ENCODE measurements around the gene VAMP8.
A peak's percentile ranks its signal among the peaks of the same experiment; 100 is the strongest.
"Not testable (repeated sequence)": the region's sequence is repeated elsewhere in the genome, so short reads cannot be mapped to it uniquely, and the experiment has no call there.

The VAMP8 gene

DNA sequence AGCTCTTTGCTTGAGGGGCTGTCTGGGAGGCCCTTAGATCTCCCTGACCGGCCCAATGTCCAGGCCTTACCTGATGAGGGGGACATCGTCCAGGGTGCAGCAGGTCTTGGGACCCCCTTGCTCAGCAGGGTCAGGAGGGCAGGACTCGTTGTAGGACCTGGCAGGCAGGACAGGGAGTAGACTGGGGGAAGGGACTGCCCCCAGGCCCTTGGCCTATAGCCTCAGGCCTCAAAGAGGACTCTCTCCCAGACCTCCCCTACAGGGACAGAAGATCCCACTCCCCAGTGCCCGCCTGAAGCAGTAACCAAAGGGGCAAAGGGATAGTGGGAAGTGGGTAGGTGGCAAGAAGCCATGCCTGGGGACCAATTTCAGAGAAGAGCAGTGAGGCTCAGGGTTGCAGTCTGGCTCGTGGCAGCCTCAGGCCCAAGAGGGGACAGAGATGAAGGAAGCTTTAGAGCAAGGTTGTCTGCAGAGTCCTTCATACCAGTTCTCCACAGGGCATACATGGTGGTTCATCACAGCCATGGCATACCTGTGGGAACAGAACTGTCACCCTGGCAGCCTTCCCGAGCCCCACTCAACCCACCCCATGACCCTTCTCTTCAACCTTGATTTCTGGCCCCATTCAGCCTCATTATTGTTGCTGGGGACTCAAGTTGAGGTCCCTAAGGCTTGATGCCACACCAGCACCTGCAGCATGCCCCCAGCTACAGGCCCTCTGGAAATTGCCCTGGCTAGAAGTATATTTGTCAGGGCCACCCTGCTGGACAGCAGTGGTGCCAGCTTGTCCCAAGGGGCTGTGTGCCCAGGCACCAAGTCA is 23.8 kb downstream of the VAMP8 start:
- Histone ChIP-seq H3K4me1 (ENCODE audit: control insufficient read depth, insufficient read depth, low read length) (peaks cover 8% of the 10 kb centered on the region), H3K27me3 (ENCODE audit: control insufficient read depth, insufficient read depth, low read length) (no peaks in the 10 kb centered on the region), H3K36me3 (ENCODE audit: control insufficient read depth, insufficient read depth, low read length) (peaks cover 40% of the 10 kb centered on the region), H3K4me3 (ENCODE audit: low read depth, low read length) (peak overlapping the region; percentile 94), H3K9me3 (ENCODE audit: control insufficient read depth, insufficient read depth, low read depth, low read length) (no peaks in the 10 kb centered on the region), H3K27ac (ENCODE audit: low read depth, low read length) (no peak overlapping the region), H3K9ac (ENCODE audit: low read length) (no peak overlapping the region)

DNA sequence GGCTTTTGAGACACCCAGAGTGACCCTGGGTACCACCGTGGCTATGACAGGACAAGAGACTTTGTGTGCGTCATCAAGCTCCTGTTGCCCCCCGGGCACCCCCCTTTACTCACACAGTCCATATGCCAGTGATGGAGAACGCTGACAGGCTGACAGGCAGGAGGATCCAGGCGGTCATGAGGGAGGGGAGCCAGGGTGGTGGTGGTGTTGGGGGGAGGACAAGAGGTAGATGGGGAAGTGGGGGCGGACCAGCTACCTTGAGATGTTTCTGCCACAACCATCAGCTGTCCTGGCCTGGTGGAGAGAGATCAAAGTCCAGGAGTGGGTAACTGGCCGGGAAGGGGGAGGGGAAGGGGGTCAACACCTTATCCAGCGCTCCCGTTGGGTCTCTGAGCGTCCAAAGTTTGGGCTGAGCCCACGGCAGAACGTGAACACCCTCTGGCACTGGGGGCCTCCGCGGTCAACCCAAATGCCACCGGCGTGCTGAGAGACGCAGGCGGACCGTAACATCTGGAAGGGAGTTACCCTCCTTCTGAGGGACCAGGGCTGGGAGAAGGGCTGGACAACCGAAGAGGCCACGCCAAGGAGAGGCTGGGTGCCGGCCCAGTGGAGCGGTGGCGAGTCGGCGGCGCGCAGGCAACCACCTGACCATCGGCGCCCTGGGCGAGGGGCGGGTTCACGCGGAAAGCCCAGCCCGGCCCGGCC is 24.5 kb downstream of the VAMP8 start:
- Histone ChIP-seq H3K9ac (ENCODE audit: low read length) (peak overlapping the region; percentile 75), H3K27ac (ENCODE audit: low read depth, low read length) (no peak overlapping the region; the same call in 1 of the 2 replicates), H3K4me1 (ENCODE audit: control insufficient read depth, insufficient read depth, low read length) (peaks cover 8% of the 10 kb centered on the region), H3K4me3 (ENCODE audit: low read depth, low read length) (peak overlapping the region; percentile 94), H3K27me3 (ENCODE audit: control insufficient read depth, insufficient read depth, low read length) (no peaks in the 10 kb centered on the region), H3K36me3 (ENCODE audit: control insufficient read depth, insufficient read depth, low read length) (peaks cover 38% of the 10 kb centered on the region), H3K9me3 (ENCODE audit: control insufficient read depth, insufficient read depth, low read depth, low read length) (no peaks in the 10 kb centered on the region)

DNA sequence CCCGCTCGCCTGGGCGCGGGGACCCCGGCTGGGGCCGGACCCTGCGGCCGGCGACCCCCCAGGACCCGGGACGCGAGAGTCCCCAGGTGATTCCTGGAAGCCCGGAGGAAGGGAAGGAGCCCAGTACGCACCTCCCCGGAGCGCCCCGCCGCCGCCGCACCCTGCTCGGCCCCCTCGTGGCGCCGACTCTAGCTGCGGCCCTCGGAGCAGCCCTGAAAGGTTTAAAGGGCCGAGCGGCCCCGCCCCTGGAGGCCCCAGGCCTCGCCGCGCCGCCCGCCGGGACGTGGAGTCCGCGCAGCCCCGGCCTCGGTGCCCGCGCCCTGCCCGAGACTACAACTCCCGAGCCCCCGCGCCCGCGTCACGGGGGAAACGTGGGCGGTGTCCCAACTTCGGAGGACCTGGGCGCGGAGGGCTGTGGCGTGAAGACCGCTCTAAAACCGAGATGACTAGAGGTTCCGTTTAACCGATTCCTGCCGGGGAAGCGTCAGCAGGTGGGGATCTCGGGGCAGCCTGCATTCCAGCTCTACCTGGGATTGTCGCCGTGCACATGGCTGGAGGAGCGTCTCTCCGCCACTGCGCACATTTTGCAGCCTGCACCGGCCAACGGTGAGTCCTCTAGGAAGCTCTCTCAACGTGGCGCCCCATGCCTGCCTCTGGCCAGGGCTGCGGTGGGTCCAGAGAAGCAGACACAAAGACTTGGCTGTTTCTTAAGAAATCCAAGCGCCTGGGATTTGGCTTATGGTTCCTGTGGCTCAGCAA is 25.3 kb downstream of the VAMP8 start, which contains the start of gene TMEM150A:
Gene TMEM150A, minus strand, starts transcription at position 223 of the 759 bp plus-strand sequence. CDS start 750 bp downstream, outside the sequence.
- Histone ChIP-seq H3K4me3 (ENCODE audit: low read depth, low read length) (peak within 1 kb of the TSS; percentile 94), H3K9ac (ENCODE audit: low read length) (peak within 1 kb of the TSS; percentile 75), H3K27ac (ENCODE audit: low read depth, low read length) (peak within 1 kb of the TSS; percentile 45; the same call in 1 of the 2 replicates), H3K4me1 (ENCODE audit: control insufficient read depth, insufficient read depth, low read length) (peaks cover 12% of the 10 kb centered on the region), H3K27me3 (ENCODE audit: control insufficient read depth, insufficient read depth, low read length) (no peaks in the 10 kb centered on the region), H3K9me3 (ENCODE audit: control insufficient read depth, insufficient read depth, low read depth, low read length) (no peaks in the 10 kb centered on the region), H3K36me3 (ENCODE audit: control insufficient read depth, insufficient read depth, low read length) (peaks cover 38% of the 10 kb centered on the region)

DNA sequence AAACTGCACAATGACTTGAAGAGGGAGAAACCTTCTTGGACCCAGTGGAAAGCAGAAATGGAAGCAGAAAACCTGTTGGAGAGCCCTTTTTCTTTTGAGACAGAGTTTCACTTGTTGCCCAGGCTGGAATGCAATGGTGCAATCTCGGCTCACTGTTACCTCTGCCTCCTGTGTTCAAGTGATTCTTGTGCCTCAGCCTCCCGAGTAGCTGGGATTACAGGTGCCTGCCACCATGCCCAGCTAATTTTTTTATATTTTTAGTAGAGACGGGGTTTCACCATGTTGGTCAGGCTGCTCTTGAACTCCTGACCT is 26.7 kb downstream of the VAMP8 start:
- H3K36me3 ChIP-seq (ENCODE audit: control insufficient read depth, insufficient read depth, low read length), result peaks cover 45% of the 10 kb centered on the region
- peaks cover 12% of the 10 kb centered on the region for H3K4me1 ChIP-seq (ENCODE audit: control insufficient read depth, insufficient read depth, low read length)
- H3K27ac ChIP-seq (ENCODE audit: low read depth, low read length); H3K9ac ChIP-seq (ENCODE audit: low read length); H3K9me3 ChIP-seq (ENCODE audit: control insufficient read depth, insufficient read depth, low read depth, low read length); H3K27me3 ChIP-seq (ENCODE audit: control insufficient read depth, insufficient read depth, low read length): not testable (repeated sequence)
- H3K4me3 ChIP-seq (ENCODE audit: low read depth, low read length), result peak overlapping the region; percentile 94

DNA sequence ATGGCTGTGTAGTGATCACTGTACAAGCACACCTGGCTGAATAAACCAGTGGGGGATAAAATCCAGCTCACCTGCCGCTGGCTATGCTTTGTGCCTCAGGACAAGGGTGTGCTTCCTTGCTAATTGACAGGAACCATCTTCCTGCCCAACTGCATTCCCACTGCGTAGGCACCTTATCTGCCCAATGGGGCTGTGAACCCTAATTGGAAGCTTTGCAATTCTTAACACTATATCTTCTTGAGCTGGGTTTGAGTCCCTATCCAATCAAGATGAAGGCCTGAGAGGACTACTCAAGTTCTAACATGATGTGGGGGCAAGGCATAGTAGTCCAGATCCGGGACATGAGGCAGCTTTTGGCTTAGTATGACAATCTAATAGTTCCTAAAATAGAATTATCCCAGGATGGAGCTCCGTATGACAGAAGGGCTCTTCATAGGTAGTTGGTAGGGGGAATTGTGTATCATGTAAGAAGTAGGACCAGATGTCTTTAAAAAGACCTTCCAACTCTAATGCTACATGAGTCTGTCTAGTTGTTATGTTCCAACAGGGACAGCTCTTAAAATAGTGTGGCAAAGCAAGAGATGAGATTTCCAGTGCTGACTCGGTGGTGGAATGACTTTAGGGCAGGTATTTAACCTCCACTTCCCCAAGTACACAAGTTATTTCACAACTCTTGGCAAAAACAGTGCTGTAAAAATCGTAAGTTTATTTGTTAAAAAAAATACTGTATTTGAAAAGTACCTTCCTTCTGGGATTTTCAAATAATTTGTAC is 27.4 kb downstream of the VAMP8 start:
- H3K27ac ChIP-seq (ENCODE audit: low read depth, low read length), result no peak overlapping the region
- no peak overlapping the region for H3K9ac ChIP-seq (ENCODE audit: low read length)
- H3K9me3 ChIP-seq (ENCODE audit: control insufficient read depth, insufficient read depth, low read depth, low read length), result no peaks in the 10 kb centered on the region
- peaks cover 12% of the 10 kb centered on the region for H3K4me1 ChIP-seq (ENCODE audit: control insufficient read depth, insufficient read depth, low read length)
- H3K4me3 ChIP-seq (ENCODE audit: low read depth, low read length), result no peak overlapping the region
- peaks cover 44% of the 10 kb centered on the region for H3K36me3 ChIP-seq (ENCODE audit: control insufficient read depth, insufficient read depth, low read length)
- no peaks in the 10 kb centered on the region for H3K27me3 ChIP-seq (ENCODE audit: control insufficient read depth, insufficient read depth, low read length)

DNA sequence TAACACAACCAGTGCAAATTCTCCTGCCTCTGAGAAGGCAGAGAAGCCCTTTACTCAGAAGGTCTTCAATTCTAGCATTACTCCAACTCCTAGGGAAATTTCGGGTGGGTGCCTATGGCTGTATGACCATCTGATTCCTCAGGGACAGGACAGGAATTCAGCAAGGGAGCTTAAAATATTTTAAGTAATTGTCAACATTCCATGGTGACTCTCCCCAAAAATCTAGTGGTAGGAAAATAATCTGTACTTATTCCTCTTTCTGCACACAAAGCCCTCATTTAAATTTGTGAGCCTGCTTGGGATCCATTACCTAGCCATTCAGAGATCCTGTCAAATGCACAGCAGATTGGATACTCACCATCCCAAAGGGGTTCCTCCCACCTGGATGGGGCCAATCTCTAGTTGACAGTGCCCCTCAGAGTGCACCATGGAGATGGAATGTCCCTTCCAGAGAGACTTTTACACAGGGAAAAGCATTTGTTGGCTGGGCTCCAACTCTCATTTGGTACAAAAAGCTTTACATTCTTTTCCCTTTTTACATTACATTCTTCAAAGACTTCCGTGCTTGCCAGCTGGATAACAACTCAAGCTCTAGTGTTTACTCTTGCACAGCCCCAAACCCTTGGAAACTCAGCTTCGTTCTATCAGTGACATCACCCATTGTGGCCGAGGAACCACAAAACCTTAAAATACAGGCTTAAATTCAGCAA is 28.2 kb downstream of the VAMP8 start:
- H3K4me3 ChIP-seq (ENCODE audit: low read depth, low read length), result no peak overlapping the region
- peaks cover 12% of the 10 kb centered on the region for H3K4me1 ChIP-seq (ENCODE audit: control insufficient read depth, insufficient read depth, low read length)
- no peaks in the 10 kb centered on the region for H3K27me3 ChIP-seq (ENCODE audit: control insufficient read depth, insufficient read depth, low read length)
- H3K27ac ChIP-seq (ENCODE audit: low read depth, low read length), result no peak overlapping the region
- H3K9ac ChIP-seq (ENCODE audit: low read length), result no peak overlapping the region
- no peaks in the 10 kb centered on the region for H3K9me3 ChIP-seq (ENCODE audit: control insufficient read depth, insufficient read depth, low read depth, low read length)
- H3K36me3 ChIP-seq (ENCODE audit: control insufficient read depth, insufficient read depth, low read length), result peaks cover 41% of the 10 kb centered on the region

DNA sequence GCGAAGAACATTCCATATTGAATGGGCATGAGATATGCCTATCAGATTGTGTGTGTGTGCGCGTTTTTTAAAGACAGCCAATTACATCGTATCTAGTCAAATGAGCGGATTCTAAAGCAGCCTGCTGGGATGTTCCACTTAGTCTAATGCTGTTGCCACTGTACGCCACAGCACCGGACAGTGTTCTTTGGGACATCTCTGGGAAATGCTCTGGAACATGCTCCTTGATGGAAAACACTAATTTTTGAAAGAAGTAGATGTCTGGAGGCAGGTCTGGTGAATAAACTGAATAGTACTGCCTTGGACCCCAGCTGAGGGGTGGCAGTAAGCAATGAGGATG is 28.7 kb downstream of the VAMP8 start:
- H3K27ac ChIP-seq (ENCODE audit: low read depth, low read length), result no peak overlapping the region
- no peak overlapping the region for H3K9ac ChIP-seq (ENCODE audit: low read length)

DNA sequence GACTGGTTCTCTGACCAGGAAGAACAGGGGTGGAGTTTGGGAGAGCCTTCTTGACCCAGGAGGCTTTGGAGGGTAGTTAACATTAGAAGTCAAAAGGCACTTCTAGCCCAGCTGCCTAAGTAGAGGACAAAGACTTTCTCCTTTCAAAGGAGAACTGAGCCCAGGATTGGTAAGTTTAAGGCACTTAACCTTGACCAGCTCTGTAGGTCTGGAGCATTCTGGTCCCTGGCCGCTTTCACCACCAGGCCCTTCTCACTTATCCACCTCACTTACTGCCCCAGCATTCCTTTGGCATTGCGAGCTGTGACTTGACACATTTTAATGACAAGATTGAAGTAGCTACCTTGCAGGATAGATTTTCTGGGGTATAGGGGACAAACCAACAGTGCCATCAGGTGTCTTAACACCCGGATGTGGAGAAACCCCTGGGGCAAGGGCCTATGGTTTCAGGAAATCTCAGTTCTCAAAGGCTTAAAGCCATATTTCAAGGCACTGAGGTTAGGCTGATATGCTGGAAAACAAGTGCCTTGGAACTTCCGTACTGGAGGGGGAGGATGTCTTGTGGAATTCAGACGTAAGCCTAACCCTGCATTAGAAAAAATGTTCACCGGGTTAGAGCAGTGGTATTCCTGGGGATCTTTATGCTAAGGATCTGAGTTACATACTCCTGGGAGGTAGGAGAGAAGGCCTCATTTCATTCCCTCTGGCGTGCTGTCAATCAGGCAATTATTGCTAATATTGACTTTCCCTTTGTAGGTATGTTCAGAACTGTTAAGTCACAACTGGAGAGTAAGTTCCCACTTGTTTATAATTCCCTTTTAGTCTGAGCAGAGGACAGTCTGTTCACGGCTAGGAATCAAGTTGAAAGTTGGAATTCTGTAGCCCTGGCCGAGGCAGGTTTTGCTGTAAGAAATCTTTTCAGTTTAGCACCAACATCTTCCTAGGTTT is 30.2 kb downstream of the VAMP8 start:
- no peak overlapping the region for H3K27ac ChIP-seq (ENCODE audit: low read depth, low read length)
- H3K4me3 ChIP-seq (ENCODE audit: low read depth, low read length), result no peak overlapping the region

More for the DNA sequence above, 28.7 kb downstream of the VAMP8 start:
- Histone ChIP-seq H3K36me3 (ENCODE audit: control insufficient read depth, insufficient read depth, low read length) (peaks cover 37% of the 10 kb centered on the region), H3K27me3 (ENCODE audit: control insufficient read depth, insufficient read depth, low read length) (no peaks in the 10 kb centered on the region), H3K9me3 (ENCODE audit: control insufficient read depth, insufficient read depth, low read depth, low read length) (no peaks in the 10 kb centered on the region), H3K4me3 (ENCODE audit: low read depth, low read length) (no peak overlapping the region), H3K4me1 (ENCODE audit: control insufficient read depth, insufficient read depth, low read length) (peaks cover 12% of the 10 kb centered on the region)

DNA sequence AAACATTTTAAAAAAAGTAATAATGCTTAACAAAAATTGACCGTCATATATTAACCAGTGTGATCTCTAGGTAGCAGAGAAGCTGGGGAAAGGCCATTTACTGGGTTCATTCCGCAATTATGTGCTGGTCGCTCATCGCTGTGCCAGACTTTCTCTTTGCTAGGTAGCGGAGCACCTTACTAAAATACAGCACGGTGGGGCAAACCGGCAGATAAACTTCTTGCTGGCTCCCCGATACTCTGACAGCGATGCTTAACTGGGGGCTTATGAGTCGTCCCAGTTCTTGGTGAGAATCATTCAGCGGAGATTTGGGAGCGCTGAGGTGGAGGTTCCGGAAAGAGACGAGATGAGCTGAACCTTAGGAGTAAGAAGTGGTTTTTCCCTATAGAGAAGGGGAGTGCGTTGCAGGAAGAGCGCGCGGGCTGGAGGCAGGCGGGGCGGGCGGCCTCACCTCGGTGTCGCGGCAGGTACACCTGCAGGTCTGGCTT is 33.9 kb downstream of the VAMP8 start:
- Histone ChIP-seq H3K27ac (ENCODE audit: low read depth, low read length) (peak overlapping the region; percentile 69; the same call in 1 of the 2 replicates), H3K4me1 (ENCODE audit: control insufficient read depth, insufficient read depth, low read length) (peaks cover 4% of the 10 kb centered on the region), H3K9ac (ENCODE audit: low read length) (peak overlapping the region; percentile 92)

More for the DNA sequence above, 30.2 kb downstream of the VAMP8 start:
- Histone ChIP-seq H3K4me1 (ENCODE audit: control insufficient read depth, insufficient read depth, low read length) (peaks cover 4% of the 10 kb centered on the region; the same call in 1 of the 2 replicates), H3K27me3 (ENCODE audit: control insufficient read depth, insufficient read depth, low read length) (no peaks in the 10 kb centered on the region), H3K36me3 (ENCODE audit: control insufficient read depth, insufficient read depth, low read length) (peaks cover 37% of the 10 kb centered on the region), H3K9me3 (ENCODE audit: control insufficient read depth, insufficient read depth, low read depth, low read length) (no peaks in the 10 kb centered on the region), H3K9ac (ENCODE audit: low read length) (no peak overlapping the region)

More for the DNA sequence above, 33.9 kb downstream of the VAMP8 start:
- Histone ChIP-seq H3K4me3 (ENCODE audit: low read depth, low read length) (peak overlapping the region; percentile 100), H3K27me3 (ENCODE audit: control insufficient read depth, insufficient read depth, low read length) (no peaks in the 10 kb centered on the region), H3K36me3 (ENCODE audit: control insufficient read depth, insufficient read depth, low read length) (peaks cover 33% of the 10 kb centered on the region), H3K9me3 (ENCODE audit: control insufficient read depth, insufficient read depth, low read depth, low read length) (no peaks in the 10 kb centered on the region)
